ENCODE data around the gene ANXA6.
"Not testable (repeated sequence)": the region's sequence is repeated elsewhere in the genome, so short reads cannot be mapped to it uniquely, and the experiment has no call there.

The ANXA6 gene
- total RNA-seq = 301 to 495 (median 432) reads per million in 4 donors

DNA sequence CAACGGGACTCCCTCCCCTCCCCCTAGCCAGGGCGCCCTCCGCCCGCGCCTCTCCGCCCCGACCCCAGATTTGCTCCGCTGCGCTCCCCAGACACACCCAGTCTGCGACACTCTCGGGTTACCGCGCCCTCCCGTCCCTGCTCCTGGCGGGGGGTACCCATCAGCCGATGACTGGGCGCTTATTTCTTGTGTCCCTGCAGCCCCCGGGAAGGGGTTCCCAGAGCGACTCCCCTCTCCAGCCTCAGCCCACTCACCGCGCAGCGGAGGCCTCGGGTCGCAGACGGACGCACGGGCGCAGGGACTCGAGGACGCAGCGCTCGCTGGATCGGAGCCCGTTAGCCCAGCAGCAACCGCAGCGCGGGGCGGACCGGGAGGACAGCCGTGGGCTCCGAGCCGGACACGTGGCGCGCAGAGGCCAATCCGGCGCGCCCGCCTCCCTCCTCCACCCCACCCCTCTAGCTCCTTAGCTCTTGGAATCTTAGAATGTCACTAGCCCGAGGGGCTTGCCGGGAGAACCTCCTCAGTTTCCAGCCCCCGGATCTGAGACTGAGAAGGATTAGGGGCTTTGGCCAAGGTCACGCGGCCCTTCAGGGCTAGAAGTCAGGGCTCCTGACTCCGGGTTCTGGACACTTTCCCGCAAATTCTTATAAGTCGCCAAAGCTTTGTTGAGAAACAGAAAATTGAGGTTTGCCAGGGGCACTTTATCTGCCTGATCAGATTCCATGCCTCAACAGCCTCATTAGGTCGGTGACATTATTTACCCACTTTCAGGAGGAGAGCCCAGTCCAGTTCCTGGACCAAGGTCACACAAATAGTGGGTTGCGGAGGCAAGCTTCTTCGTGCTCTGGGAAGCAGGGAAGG lies at the start of gene ANXA6:
ANXA6 (minus strand) TSS at position 354 of the 861 bp plus-strand sequence. CDS start 9,878 bp downstream, outside the sequence.
- DNase-seq = peak; percentile 45 to 75 (median 60)

DNA sequence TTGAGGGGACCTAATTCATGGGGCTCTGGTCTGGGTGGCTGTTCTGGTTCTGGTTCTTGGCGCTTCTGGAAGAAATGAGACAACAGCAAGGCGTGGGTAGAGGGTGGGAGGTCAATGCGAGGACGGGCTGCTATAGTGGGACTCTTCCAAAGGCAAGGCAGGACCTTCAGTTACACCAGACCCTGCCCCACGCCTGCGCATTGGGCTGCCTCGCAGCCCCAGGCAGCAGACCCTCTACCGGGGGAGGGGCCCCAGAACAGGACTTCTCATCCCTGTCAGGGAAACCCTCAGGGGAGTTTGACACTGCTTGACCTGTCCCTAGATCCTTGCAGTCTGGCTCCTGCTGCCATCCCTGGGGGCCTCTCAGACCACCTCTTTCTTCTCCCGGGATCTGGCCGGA lies 47.8 kb upstream of the ANXA6 start:
- DNase-seq = no peak

DNA sequence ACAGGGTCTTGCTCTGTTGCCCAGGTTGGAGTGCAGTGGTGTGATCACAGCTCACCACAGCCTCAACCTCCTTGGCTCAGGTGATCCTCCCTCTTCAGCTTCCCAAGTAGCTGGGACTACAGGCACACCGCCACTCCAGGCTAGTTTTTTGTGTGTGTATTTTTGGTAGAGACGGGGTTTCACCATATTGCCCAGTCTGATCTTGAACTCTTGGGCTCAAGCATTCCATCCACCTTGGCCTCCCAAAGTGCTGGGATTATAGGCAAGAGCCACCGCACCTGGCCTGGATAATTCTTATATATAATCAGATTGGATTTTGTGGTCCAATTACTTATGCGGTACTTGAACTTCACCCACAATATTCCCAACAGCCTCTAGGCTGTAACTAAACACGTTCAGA lies 46.5 kb upstream of the ANXA6 start:
- no peak for DNase-seq

DNA sequence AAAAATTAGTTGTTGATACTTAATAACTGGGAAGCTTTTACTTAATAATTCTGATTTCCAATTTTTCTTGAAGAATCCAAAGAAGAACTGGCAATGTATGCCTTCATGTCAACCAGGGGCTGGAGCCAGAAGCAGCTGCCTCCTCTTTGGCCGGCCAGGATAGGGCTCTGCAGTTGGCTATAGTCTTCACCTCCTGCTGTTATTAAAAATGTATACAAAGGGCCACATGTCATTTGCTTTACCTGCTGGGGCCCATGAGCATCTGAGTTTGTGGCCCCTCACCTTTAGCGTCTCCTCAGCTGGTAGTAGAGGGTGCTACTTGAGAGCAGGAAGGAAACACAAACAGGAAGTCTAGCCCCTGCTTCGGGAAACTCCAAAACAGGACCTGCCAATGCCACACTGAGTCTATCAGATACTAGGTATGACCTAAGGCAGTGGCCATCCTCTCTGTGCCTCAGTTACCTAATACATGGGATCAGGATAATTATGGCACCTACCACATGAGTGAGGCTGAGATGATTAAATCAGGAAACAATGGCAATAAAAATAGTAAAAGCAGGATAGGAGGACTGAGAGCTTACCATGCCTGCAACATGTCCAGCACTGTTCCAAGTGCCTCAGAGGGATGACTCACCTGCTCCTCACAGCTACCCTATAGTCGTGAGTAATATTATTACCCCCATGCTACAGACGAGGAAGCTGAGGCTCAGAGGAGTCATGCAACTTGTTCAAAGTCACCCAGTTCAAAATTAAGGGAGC lies 45.0 kb upstream of the ANXA6 start:
- peak in 1 of 5 donors; percentile 52 for DNase-seq

DNA sequence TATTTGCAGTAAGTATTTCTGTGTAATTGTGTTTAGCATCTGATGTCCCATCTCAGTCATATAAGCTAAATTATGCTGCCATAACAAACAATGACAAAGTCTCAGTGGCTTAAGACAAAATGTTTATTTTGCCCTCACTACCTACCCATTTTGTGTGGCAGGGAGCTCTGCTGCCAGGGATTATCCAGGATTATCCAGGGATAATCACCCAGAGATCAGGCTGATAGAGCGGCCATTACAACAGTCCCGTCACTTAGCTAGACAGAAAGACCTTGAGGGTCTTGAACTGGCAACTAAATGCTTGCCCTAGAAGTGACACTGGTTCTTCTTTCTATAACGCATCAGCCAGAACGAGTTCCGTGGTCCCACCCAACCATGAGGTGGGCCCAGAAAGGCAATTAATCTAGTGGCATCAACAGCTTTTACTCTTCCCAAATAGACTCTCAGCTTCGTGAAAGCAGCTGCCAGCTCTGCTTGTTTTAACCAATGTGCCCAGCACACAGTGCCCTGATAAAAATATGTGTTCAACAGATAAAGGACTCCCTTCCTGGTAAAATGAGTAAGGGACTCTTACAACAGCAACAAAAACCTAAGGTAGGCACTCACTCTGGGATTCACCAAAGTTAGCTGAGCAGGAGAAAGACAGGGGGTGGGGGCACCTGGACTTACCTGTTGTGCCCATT lies 43.5 kb upstream of the ANXA6 start:
- no peak for DNase-seq

DNA sequence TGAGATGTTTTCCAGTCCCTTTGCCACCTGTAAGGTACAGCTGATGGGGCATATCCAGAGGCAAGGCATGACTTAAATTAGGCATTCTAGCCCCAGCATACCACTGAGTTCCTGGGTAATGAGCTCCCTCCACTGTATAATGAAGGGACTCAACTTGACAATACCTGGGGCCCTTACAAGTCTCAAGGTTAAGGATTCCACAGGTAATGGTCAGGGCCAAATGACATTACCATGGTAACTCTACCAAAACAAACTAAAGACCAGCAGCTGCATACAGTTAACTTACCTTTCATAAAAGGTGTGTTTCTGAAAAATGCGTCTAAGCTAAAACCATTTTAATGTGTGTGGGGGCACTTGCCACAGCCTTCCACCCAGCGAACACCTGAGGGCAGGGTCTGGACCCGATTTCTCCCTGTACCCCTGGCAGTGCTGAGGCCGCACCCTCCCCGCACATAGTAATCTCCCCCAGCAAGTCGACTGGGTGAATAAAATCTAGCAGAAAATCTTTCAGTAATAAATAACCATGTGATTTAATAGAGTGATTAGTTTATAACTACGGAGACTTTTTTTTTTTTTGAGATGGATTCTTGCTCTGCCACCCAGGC lies 42.1 kb upstream of the ANXA6 start:
- DNase-seq = no peak

DNA sequence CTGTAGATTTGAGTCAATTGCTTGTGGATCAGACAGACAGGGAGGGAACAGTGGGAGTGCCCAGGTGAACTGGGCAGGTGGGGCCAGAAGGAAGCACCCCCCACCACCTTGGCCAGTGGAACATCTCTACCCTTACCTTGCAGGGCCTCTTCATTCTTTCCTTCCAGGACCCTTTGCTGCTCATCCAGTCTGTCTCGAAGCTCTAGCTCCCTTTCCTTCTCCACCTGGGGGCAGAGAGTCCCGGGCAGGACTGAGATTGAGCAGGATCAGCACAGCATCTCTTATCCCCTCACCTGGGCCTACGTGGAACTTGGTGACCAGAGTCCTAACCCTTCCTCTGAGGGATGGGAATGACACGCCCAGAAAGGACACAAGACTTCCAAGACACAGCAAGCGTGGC lies 41.3 kb upstream of the ANXA6 start:
- no peak for DNase-seq

DNA sequence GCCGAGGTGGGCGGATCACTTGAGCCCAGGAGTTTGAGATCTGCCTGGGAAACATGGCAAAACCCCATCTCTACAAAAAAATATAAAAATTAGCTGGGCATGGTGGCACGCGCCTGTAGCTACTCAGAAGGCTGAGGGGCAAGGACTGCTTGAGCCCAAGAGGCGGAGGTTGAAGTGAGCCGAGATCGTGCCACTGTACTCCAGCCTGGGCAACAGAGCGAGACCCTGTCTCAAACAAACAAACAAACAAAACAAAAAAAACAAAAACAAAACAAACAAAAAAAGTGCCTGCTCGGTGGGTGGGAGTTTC lies 39.7 kb upstream of the ANXA6 start:
- not testable (repeated sequence) for DNase-seq

DNA sequence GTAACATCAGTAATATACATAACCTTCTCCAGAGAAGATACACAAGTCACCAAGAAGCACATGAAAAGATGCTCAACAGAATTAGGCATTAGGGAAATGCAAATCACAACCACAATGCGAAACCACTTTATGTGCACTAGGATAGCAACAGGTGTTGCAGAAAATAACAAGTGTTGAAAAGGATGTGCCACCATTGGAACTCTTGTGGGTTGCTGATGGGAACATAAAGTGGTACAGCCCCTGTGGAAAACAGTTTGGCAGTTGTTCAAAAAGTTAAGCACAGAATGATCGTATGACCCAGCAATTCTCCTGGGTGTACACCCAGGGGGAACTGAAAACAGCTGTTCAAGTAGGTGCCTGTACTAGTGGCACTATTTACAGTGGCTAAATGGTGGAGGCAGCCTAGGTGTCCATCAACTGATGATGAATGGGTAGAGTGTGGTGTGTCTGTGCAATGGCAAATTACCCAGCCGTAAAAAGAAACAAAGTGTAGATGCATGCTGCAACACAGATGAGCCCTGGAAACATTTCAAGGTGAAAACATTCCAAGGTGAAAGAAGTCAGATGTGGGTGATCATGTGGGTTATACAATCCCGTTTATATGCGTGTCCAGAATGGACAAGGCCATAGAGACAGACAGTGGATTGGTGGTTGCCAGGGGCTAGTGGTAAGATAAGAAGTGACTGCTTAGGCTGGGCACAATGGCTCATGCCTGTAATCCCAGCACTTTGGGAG lies 39.1 kb upstream of the ANXA6 start:
- DNase-seq = no peak

DNA sequence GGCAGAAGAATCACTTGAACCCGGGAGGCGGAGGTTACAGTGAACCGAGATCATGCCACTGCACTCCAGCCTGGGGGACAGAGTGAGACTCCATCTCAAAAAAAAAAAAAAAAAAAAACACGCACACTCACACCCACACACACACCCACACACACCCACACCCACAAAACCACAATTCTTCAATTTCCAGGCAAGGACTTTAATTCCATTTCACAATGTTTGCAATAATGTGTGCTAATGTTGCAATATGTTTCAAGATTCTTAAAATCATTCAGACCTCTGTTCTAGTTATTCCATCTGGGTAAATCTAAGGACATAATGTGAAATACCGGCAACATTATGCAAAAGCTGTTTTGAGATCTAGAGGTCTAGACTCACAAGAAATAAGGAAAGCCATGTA lies 38.0 kb upstream of the ANXA6 start:
- DNase-seq = peak in 1 of 5 donors; percentile 21

DNA sequence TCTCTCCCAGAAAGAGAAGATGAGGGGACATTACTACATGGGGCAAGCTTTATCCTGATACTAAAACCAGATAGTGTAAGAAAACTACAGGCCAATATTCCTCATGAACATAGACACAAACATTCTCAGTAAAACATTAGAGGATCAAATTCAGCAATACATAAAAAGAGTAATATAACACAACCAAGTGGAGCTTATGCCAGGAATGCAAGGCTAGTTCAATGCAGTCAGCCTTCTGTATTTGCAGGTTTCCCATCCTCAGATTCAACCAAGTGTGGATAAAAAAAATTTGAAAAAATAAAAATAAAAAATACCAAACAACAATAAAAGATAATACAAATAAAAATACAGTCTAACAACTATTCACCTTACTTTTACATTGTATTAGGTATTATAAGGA lies 35.0 kb upstream of the ANXA6 start:
- DNase-seq = no peak

DNA sequence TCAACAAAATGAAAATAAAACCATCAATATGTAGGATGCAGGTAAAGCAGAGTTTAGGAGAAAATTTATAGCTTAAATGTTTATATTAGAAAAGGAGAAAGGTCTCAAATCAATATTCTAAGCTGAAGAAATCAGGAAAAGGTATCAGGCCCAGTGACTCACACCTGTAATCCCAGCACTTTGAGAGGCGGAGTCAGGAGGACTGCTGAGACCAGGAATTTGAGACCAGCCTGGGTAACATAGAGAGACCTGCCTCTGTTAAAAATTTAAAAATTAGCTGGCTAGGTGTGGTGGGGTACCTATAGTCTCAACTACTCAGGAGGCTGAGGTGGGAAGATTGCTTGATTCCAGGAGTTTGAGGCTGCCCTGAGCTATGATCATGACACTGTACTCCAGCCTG lies 34.1 kb upstream of the ANXA6 start:
- no peak for DNase-seq

DNA sequence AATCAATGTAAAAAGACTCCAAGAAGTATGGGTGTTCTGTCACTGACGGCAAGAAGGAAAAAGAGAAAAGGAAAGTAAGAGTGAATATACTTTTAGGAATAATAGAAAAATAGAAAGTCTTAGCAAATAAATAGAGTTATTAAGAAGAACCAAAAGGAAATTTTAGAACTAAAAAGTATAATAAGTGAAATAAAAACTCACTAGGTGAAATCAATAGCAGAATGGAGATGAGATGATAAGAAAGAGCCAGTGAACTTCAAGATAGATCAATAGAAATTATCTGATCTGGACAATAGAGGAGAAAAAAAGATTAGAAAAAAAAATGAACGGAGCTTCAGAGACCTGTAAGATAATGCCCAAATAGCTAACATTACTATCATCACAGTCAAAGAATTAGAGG lies 31.6 kb upstream of the ANXA6 start:
- DNase-seq = no peak

DNA sequence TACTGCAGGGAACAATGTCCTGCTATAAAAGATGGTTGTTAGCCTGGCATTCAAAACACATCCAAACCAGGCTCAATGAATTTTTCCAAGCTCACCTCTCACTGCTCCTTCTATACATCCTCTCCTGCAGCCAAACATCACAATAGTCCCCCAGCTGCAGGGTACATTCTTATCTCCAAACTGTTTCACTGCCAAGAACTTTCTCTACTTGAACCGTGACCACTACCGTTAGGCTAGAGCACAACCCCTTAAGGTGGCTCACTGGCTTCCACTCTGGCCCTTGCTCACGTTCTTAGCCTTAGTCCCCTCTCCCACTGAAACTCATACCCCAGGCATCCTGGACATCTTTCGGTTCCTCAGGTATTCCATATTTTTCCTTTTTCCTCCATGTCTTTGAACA lies 29.0 kb upstream of the ANXA6 start:
- DNase-seq = no peak

DNA sequence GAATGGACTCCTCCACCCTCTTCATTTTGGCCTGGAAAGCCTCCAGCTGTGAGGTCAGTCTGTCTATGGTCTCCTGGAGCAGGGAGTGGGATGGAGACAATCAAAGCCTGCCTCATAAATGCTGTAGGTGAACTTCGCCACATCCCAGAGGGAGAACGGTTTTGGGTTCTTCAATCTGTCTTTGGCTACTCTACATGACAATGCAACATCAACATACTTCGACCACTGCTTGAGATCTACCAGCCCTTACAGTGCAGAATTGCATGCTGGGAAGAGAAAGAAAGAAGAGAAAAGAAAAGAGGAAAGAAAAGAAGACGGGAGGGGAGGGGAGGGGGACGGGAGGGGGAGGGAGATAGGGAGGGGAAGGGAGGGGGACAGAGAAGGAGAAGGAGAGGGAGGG lies 28.5 kb upstream of the ANXA6 start:
- DNase-seq = no peak

DNA sequence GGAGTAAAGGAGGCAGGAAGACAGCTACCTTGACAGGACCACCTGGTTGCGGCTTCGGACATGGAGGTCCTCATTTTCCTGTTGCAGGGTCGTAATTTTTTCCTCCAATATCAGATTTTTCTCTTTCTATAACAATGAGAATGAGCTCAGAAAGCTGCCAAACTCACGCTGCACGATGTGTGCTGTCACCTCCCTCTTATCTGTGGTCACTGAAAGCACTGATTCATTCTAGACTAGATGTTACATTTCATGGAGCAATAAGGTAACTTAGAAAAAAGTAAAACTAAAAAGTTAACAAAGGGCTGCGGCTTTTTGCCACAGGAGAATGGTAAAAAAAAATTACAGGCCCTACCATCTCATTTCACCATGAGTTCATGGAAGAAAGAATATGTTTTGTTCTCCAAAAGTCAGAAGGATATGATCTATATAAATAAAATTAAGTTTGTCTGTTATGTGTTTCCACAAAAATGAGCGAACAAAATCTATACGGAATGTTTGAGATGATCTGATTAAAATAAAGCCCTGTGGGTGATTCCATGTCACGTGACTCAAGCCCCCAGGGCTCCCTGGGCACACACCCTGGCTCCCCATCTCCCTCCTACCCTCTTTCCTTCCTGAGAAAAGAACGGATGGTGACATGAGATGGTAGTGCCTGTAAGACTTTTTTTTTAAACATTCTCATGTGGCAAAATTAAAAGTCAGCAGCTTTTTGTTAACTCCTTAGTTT lies 26.9 kb upstream of the ANXA6 start:
- DNase-seq = no peak

DNA sequence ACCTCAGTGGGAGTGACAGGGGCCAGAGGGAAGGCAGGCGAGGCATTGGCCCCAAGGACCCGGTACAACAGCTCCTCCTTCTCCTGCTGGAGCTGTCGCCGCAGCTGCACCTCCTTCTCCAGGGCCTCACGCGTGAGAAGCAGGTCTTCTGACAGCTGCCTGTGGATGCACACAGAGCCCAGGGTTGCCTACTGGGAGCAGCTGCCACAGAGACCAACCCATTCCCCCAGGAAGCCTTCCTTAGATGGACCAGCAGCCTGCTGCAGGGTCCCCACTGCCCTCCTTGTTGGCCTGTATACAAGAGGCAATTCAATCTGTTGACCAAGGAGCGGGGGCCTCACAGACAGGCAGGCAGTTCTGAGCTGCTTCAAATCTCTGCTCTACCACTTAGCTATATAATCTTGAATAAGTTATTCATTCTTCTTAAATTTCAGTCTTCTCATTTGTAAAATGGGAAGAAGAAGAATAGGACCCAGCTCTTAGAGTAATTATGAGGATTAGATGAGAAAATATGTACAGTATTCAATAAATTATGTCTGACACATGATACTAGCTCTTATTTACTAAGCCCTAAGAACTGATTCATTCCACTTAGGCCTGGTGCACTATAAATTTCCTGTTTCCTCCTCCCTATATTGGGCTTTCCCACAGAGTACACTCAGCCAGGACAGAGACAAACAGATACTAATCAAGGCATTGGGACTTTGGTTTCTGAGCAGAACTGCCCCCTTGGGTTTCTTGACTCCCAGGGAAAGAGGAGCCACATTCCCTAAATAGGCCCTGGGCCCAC lies 26.1 kb upstream of the ANXA6 start:
- DNase-seq = no peak

DNA sequence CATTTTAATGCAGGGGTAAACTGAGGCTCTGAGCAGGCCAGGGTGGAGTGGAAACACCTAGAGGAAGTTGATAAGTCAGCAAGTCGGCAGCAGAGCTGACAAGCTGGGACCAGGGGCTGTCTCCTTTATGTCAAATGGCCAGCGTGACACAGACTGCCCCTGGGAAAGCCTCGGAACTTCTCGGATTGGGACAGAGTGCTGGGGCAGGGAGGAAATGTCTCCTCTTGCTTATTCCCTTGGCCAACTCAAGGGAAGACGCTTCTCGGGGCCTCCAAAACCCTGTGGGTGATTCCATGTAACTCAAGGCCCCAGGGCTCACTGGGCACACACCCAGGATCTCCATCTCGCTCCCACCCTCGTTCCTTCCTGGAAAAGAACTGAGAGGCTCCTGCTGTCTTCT lies 25.4 kb upstream of the ANXA6 start:
- no peak for DNase-seq

DNA sequence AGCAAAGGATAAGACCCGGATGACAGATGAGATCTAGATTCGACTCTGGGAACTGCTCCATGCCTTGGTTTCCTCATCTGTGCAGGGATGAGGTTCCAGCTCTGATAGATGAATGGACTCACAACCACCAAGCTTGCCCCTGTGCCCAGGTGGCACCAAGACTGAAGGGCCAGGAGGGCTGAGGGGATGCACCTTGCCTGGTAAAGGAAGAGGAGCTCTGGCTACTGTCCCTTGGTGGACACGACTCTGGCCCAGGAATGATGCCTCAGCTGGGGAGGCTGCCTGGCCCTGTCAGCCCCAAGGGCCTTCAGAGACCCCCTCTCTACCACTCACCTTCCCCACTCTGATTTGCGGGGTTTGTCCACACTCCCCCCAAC lies 24.9 kb upstream of the ANXA6 start:
- DNase-seq = no peak

DNA sequence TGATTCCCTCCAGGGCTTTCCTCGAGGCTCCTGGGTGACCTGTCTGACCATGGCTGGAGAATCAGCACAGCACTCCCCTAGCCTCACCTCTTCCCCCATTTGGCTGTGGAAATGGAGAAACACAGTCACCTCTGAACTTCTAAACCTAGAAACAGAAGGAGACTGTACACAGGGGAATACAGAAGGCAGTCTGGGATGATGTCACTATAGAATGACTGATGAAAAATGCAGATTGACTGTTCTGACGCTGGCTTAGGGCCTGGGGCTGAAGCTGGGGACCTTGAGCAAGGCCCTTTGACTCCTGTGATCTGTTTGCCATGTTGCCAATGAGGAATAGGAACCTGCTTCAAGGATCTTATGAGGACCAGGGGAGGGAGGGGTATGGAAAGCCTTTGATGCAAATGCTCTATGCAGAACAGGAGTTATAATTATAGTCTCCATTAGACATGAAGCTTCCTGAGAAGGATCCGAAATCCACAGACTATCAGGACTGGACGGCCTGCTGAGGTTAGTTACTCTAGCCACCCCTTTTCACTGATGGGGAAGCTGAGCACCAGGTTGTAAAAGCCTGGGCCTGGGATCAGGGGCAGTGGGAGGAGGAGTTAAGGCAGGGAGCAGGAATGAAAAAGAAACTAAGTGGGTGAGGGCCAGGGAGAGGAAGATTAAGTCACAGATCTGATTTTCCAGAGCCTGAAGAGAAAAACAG lies 24.4 kb upstream of the ANXA6 start:
- no peak for DNase-seq
